GM21526 (cell line): ENCODE measurements around the gene C11orf68.

Source experiments
- ATAC-seq: cut with Tn5 transposase; IDR thresholded peaks from one replicate; pipeline ENCODE4 v1.9.1; 2021; ENCODE audit warnings: moderate library complexity; ENCODE audit not compliant: unreplicated experiment, low FRiP score

The C11orf68 gene

DNA sequence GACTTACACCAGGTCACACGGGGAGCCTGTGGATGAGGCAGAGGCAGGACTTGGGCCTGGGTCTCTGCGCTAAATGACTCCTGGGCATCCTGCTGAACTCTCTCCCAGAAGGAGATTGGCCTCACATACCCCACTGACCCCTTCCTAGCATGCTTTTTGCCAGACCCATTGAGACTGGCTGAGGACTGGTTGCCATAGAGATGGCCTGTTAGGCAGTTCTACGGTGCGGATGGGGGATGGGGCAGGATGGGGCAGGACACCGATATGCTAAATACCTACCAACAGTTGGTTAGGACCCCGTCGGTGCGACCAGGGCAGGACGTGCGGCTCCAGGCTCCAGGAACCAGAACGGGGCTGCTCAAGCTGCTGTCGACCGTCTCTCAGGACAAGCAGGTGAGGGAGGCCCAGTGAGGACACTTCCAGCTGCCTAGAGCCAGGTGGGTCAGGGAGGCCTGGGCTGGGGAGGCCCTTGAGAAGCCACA is 26.6 kb upstream of the C11orf68 start, which contains the start of gene TSGA10IP:
Gene TSGA10IP, plus strand, starts transcription at position 51 of the 482 bp plus-strand sequence. Its CDS starts 196 bp downstream, at position 247.
- no peak for ATAC-seq

DNA sequence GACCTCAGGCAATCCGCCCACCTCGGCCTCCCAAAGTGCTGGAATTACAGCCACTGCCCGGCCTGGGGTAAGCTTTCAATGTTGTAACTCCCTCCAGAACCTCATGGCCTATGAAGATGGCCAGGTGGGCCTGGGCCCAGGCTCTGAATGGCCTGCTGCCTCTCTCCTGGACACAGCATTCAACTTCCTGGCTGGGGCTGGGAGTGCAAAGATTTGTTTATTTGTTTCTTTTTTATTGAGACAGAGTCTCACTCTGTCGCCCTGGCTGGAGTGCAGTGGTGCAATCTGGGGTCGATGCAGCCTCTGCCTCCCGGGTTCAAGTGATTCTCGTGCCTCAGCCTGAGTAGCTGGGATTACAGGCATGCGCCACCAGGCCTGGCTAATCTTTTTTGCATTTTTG is 25.9 kb upstream of the C11orf68 start:
- ATAC-seq = no peak

DNA sequence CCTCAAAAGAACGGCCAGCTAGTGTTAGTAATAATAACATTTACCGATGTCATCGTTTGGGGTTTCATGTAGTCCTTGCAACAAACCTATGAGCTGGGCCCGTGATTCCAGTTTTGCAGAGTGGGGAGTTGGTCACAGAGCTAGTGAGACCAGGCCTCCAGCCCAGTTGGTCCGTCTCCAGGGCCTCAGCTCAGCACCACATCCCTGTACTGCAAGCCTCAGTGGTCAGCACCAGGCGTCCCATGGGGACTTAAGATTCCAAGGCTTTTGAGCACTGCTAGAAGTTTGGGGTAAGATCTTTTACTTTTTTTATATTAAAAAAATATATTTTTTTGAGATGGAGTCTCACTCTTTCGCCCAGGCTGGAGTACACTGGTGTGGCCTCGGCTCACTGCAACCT is 25.3 kb upstream of the C11orf68 start:
- no peak for ATAC-seq

DNA sequence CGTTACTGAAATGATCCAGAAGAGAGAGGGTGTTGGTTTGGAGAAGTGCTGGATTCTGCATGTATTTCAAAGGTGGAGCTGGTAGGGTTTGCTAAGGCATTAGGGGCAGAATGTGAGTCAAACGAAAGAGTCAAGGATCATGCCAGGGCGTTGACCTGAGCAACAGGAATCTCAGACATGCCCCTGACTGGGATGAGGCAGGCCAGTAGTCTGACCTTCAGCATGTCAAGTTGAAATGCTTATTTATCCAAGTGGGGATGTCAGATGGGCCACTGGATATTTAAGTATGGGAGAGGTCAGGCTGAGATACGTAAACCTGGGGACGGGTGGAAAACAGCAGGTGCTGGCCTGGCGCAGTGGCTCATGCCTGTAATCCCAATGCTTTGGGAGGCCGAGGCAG is 23.7 kb upstream of the C11orf68 start:
- ATAC-seq = no peak

DNA sequence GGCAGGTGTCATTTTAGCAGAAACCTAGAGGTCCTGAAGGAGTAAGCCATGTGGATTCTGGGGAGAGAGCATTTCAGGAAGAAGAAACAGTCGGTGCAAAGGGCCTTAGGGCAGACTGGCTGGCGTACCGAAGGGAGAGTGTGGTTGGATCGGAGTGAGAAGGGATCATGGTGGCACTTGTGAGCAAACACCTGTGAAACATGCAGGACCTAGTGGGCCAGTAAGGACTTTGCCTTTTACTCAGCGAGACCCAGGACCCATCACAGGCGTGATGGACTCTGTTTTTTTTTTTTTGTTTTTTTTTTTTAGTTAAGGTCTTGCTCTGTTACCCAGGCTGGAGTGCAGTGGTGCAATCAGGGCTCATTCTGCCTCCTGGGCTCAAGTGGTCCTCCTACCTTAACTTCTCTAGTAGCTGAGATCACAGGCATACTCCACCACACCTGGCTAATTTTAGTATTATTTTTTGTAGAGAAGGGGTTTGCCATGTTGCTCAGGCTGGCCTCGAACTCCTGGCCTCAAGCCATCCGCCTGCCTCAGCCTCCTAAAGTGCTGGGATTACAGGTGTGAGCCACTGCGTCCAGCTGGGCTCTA is 23.0 kb upstream of the C11orf68 start:
- ATAC-seq = no peak

DNA sequence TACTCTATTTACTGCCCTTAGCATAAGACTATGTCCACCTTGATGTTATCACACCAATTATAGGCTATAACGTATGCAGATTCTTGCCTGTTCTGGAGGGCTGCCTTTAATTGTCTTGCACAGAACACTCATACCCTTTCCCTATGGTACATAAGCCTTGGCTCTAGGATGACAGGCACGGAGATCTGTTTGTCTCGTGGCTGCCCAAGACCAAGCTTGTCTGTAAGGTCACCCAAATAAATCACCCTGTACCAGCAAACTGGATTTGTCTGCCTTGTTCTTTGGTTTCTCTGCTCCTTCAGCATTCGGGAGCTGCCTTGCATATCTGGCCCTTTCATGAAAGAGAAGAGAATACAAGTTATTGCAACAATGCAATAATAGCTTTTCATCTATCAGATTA is 18.9 kb upstream of the C11orf68 start:
- no peak for ATAC-seq

DNA sequence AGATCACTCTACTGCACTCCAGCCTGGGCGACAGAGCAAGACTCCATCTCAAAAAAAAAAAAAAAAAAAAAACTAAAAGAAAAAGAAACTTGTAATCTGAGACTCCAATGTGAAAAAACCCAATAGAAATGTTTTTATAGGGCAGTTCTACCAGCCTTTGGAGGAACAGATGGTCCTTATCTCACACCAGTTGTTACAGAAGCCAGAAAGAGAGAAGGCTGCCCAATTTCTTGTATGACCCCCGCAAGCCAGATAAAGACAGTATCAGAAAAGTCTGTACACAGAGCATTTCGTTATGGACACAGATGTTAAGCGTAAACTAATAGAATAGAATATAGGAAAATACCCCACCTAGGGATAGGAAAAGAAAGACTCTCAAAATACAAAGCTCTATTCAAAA is 15.2 kb upstream of the C11orf68 start:
- no peak for ATAC-seq

DNA sequence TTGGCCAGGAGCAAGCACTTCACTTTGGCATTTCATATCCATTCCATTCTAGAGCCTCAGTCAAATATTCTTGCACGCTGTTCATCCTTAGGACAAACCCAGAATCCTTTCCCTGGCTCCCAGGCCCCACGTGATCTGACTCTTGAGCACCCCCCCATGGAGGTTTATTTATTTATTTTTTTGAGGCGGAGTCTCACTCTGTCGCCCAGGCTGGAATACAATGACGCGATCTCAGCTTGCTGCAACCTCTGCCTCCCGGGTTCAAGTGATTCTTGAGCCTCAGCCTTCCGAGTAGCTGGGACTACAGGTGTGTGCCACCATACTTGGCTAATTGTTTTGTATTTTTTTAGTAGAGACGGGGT is 13.7 kb upstream of the C11orf68 start:
- no peak for ATAC-seq

DNA sequence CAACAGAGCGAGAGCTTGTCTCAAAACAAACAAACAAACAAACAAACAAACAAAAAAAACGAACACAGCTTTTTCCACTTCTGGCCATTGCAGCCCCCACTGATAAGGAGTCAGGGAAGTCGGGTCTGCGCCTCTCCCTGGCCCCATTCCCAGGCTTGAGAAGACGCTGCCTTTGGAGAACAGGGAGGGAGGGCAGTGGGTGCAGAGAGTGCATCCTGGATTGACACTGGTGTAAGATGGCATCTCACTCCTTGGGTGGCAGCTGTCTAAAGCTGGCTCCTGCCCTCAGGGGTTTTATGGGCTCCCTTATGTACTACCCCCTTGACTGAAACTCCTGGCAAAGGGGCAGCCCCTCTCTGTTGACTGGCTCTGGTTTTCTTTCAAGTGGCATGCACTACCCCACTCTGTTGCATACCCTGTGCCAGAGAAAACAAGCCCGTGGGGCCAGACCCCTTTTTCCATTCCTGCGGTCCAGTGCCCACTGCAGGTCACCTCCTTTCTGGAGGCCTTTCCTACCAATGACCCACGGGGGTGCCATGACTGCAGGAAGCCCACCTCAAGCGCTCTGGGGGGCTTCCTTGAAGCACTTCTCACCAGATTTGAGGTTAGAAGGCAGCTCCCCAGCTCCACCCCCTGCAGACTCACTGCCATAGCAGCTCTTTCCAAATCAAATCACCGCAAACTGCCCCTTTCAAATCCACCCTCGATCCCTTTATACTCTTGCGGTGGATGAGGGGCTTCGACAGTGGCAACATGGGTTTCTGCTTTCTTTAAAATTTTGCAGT is 13.1 kb upstream of the C11orf68 start:
- ATAC-seq = no peak

DNA sequence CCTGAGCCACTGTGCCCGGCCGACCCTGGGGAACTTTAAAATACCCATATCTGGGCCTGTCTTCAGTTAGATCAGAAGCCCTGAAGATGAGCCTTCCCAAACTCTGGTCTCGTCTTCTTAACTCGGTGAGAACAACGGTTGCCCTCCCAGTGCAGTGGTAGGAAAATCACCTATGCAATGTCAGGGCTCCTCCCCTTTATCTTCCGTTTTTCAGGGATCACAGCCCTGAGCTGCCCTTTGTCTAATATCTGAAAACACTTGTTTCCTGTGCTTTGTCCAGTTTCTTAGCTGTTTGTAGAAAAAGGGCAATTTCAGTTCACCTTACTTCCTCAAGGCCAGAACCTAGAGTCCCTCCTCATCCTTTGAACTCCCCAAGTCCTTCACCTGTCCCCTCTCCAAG is 9.8 kb upstream of the C11orf68 start:
- no peak for ATAC-seq

DNA sequence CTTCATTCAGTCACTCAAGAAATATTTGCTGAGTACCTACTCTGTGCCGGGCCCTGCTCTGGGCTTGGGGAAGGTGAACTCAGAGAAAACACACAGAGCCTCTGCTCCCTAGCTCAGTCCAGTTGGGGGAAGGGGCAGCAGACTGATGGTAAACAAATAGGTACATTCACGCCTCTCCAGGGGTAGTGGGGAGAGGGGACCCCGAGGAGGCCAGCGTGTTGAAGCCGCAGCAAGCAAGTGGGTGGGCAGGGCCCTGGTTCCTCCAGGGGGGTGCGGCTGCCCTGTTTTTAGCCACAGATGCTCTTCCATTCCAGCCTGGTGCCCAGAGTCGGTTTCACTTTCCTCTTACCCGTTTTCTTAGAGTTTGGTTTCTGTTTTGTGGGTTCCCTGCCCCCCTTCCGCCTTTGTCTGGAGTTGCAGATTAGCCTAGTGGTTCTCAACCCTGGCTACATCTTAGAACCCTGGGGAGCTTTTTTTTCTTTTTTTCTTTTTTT is 9.1 kb upstream of the C11orf68 start:
- no peak for ATAC-seq

DNA sequence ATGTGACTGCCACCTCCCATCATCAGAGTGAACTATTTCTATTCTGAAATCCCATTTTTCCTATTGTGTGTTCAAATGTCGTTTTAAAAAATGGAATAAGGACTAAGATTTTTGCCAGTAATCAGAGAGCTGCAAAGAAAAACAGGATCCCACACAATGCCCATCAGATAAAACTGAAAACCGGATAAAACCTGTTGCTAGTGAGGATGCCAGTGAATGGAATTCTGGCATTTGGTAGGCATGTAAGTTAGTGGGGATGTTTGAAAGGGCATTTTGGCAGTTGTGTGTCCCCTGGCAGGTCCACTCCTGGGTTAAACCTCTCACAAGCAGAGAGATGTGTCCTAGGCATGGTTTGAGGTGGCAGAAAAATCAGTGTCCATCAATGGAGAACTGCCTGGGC is 6.5 kb upstream of the C11orf68 start:
- ATAC-seq = no peak

DNA sequence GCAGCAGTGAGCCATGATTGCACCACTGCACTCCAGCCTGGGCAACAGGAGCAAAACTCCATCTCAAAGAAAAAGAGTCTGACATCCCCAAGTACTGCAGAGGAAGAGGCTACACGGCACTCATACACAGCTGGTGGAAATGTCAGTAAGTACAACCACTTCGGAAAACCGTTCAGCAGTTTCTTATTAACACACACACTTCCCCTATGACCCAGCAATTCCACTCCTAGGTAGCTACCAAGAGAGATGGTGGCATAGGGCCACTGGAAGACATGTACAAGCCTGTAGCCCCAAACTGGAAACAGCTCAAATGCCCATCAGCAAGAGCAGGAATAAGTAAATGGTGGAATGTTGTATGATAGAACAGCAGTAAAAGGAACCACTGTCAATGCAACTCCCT is 3.7 kb upstream of the C11orf68 start:
- ATAC-seq = no peak

DNA sequence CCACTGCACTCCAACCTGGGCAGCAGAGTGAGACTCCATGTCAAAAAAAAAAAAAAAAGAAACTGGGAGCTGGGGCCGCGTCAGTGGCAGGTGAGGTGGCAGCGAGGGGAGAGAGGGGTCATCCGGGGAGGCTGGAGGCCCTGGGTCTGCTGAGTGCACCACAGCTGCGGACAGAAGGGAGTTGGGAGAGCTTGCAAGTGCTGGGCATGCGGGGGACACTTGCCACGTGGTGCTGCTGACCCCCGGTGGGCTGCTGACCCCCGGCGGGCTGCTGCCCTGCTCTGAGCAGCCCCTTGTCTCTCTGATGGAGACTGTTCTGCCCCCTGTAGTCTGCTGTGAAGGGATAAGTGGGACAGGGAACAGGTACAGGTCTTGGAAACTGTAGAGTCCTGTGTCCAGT is 3.0 kb upstream of the C11orf68 start:
- no peak for ATAC-seq

DNA sequence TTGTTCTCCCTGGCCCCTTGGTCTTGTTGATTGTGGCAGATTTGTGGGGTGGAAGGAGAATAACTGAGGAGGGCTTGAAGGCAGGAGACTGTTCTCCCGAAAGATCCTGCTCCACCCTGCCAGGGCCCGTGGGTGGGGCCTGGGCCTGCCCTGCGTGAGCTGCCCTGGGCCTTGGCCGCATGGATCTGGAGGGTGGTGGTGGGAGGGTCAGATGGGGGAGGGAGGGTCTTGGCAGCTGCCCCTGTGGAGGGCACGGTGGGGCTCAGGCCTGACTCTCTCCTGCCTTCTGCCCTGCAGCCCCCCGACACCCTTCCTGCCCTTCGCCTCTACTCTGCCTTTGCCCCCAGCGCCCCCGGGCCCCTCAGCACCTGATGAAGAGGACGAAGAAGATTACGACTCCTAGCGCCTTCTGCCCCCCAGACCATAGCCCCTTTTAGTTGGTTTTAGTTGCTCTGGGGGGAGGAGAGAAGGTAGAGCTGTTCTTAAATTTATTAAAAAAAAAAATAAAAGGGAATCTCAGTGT is 2.2 kb upstream of the C11orf68 start:
- no peak for ATAC-seq

DNA sequence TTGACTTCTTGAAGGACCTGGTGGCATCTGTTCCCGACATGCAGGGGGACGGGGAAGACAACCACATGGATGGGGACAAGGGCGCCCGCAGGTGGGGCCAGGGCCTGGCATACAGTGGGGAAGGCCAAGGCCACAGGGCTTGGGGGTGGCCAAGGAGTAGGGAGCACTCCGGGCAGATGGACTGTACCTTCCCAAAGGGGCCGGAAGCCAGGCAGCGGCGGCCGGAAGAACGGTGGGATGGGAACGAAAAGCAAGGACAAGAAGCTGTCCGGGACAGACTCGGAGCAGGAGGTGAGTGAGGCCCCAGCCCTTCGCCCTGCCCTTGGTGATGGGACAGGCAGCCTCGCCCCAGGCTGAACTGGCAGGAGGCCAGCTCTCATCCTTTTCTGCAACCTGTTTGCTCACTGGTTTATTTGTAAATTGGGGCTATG is 1.5 kb upstream of the C11orf68 start:
- ATAC-seq = no peak

DNA sequence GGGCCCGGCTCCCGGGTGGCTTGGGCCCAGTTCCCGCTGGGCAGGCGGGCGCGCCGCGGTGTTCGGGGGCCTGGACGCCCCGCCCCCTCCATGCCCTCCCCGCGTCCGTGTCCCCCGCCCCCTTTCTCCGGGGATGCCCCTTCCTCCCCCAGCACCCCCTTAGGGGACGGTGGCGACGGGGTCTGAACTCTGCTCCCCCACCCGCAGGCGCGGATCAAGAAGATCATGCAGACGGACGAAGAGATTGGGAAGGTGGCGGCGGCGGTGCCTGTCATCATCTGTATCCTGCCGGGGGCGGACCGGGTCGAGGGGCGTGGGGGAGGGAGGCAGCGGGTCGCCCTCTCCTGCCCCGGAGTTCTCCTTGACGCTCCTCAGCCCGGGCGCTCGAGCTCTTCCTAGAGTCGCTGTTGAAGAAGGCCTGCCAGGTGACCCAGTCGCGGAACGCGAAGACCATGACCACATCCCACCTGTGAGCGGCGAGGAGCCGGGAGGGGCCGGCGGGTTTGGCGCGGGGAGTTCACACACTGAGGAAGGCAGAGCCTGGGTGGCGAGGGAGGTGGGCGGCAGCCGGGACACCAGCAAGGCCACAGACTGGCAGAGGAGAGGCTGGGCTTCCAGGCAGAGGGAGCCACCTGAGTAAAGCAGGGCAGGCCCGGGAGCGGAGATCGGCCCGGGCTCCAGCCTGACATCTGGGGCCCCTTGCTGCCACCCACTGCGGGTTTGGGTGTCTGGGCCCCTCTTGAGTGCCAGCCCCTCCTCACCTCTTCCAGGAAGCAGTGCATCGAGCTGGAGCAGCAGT is 910 bp upstream of the C11orf68 start:
- ATAC-seq = peak; percentile 40

DNA sequence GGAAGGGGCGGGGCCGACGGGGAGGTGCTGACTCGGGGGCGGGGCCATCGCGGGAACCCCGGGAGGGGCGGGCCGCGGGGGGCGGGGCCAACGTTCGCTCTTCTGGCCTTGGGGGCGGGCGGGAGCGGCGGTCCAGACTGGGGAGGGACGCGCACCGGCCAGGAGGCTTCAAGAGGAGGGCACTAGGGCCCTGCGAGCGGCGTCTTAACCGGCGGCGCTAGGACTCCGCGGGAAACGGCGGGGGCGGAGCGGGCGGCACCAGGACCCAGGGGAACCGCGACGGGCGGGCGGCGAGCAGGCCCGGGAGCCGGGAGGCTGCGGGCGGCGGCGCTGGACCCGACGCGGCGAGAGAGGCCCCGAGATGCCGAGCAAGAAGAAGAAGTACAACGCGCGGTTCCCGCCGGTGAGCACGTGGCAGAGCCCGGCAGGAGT is 295 bp upstream of the C11orf68 start, which contains the start of gene DRAP1:
Gene DRAP1, plus strand, starts transcription at position 286 of the 432 bp plus-strand sequence. Its CDS starts 76 bp downstream, at position 362.
- ATAC-seq = peak; percentile 74

DNA sequence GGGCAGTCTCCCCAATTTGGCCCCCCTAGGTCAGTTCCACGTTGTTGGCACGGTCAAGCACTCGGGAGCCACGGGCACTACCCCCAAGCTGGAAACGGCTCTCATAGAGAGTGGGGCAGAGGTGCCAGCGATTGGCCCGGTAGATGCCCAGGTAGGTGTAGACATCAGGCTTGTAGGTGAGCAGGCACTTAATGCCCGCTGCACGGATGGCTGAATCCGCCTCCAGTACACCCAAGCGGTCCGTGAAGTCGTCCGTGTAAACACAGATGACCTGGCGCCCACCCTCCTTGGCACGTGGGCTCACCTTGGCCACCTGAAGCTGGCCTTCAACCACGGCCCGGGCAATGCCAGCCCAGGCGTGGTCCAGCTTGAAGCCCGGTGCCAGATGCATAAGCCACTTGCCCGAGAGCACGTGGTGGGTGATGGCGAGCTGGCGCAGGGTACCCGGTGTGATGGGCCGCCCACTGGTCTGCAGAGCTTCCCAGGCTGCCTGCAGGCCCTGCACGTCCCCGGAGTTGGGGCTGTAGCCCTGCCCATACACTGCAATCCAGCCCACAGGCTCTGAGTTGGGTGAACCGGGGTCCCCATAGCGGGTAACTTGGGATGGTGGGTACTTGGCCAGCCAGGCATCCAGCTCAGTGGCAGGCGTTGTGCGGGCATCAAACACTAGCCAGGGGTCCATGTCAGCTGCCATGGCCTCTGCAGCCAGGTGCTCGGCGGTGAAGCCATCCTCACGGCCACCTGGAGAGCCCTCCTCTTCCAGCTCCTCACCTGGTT is 1.2 kb downstream of the C11orf68 start:
- no peak for ATAC-seq

DNA sequence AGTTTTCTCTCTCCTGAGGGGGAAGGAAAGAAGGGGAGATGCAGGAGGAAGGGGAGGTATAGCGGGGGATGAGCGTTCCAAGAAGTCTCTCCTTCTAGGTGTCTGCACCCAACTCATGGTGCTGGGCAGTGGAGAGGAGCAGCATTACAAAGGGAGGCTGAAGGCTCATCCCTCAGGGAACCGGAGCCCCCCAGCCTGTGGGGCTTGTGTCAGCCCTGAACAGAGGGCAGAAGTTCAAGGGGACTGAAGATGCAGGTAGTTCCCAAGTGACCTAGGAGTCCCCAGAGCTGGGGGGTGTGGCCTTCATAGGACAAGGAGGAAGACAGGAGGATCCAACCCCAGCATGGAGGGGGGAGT is 1.8 kb downstream of the C11orf68 start:
- ATAC-seq = no peak
